DOHH2 (cell line): ENCODE measurements around the gene TMEM132E.

Experiments
- H3F3A ChIP-seq: fragments of 200-600 bp; sonication (generic), shearing (Covaris generic); 2 replicates; pipeline ENCODE4 v1.6.0; 2016; ENCODE audit warnings: antibody characterized with exemption, mild to moderate bottlenecking; ENCODE audit not compliant: control insufficient read depth, insufficient read depth
- H3K27ac ChIP-seq: fragments of 200-600 bp; sonication (generic); 2 replicates; pipeline ENCODE4 v1.5.1; 2014; ENCODE audit warnings: low read depth, mild to moderate bottlenecking, low read length, moderate library complexity
- H3K27me3 ChIP-seq: fragments of 200-600 bp; sonication (generic); 2 replicates; pipeline ENCODE4 v1.6.1; 2014; ENCODE audit warnings: mild to moderate bottlenecking, low read length, mixed read lengths; ENCODE audit not compliant: control insufficient read depth
- H3K36me3 ChIP-seq: fragments of 200-600 bp; sonication (generic); 2 replicates; pipeline ENCODE4 v1.6.1; 2014; ENCODE audit warnings: mild to moderate bottlenecking, low read length, moderate library complexity, mixed read lengths; ENCODE audit not compliant: control insufficient read depth
- H3K4me1 ChIP-seq: fragments of 200-600 bp; sonication (generic); 2 replicates; pipeline ENCODE4 v1.6.1; 2014; ENCODE audit warnings: mild to moderate bottlenecking, low read length, mixed read lengths; ENCODE audit not compliant: control insufficient read depth
- H3K4me2 ChIP-seq: fragments of 200-600 bp; sonication (generic); 2 replicates; pipeline ENCODE4 v1.6.0; 2014; ENCODE audit warnings: mild to moderate bottlenecking, low read length, moderate library complexity
- H3K4me3 ChIP-seq: fragments of 200-600 bp; sonication (generic); 2 replicates; pipeline ENCODE4 v1.5.1; 2014; ENCODE audit warnings: mild to moderate bottlenecking, low read length, mixed read lengths
- H3K79me2 ChIP-seq: fragments of 200-600 bp; sonication (generic); 2 replicates; pipeline ENCODE4 v1.6.1; 2014; ENCODE audit warnings: mild to moderate bottlenecking, low read length, mixed read lengths; ENCODE audit not compliant: control insufficient read depth
- H3K9me2 ChIP-seq: fragments of 200-600 bp; sonication (generic); replicated peaks from 2 replicates; pipeline ENCODE4 v1.6.1; 2014; ENCODE audit warnings: mild to moderate bottlenecking, low read length, mixed read lengths; ENCODE audit not compliant: control insufficient read depth
- H3K9me3 ChIP-seq: fragments of 200-600 bp; sonication (generic); 2 replicates; pipeline ENCODE4 v1.6.1; 2014; ENCODE audit warnings: antibody characterized with exemption, low read length, mixed read lengths; ENCODE audit not compliant: control insufficient read depth, insufficient read depth
- H4K20me1 ChIP-seq: fragments of 200-600 bp; sonication (generic); 2 replicates; pipeline ENCODE4 v1.6.0; 2014; ENCODE audit warnings: low read depth, mild to moderate bottlenecking, antibody characterized with exemption, low read length, moderate library complexity; ENCODE audit not compliant: control insufficient read depth, insufficient read depth
- EZH2phosphoT487 ChIP-seq: fragments of 200-600 bp; sonication (generic); IDR thresholded peaks from 2 replicates; pipeline ENCODE4 v1.6.1; 2017; ENCODE audit warnings: borderline replicate concordance, mild to moderate bottlenecking, antibody characterized with exemption, low read length, moderate library complexity, mixed read lengths
- TF ChIP-seq, protein P1 (sequence below): fragments of 200-600 bp; sonication (generic); IDR thresholded peaks from one replicate; pipeline ENCODE4 v1.5.1; 2014; ENCODE audit warnings: antibody characterized with exemption, mild to moderate bottlenecking, low read depth, low read length; ENCODE audit not compliant: poor library complexity, severe bottlenecking

TMEM132E gene

DNA sequence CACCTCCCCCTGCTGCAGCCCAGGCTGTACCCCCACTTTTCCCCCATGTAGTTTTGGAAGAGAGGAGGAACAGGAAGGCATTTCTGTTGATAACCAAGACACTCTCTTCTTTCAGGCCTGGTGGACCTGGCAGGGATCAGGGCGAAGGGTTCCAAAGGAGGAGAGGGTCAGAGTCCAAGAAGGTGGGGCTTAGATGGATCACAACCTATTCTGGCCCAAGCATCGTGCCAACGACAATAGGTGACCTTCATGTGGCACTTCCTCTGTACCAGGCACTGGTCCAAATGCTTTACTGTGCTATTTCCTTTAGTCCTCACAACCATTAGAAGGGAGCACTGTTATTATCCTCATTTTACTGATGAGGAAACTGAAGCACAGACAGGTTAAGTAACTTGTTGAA lies 84.3 kb downstream of the TMEM132E start:
- no peak for TF ChIP-seq EZH2phosphoT487
- TF ChIP-seq, protein P1, sequence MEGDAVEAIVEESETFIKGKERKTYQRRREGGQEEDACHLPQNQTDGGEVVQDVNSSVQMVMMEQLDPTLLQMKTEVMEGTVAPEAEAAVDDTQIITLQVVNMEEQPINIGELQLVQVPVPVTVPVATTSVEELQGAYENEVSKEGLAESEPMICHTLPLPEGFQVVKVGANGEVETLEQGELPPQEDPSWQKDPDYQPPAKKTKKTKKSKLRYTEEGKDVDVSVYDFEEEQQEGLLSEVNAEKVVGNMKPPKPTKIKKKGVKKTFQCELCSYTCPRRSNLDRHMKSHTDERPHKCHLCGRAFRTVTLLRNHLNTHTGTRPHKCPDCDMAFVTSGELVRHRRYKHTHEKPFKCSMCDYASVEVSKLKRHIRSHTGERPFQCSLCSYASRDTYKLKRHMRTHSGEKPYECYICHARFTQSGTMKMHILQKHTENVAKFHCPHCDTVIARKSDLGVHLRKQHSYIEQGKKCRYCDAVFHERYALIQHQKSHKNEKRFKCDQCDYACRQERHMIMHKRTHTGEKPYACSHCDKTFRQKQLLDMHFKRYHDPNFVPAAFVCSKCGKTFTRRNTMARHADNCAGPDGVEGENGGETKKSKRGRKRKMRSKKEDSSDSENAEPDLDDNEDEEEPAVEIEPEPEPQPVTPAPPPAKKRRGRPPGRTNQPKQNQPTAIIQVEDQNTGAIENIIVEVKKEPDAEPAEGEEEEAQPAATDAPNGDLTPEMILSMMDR = no peak
- Histone ChIP-seq H3K4me3 (no peak overlapping the region), H3K4me1 (no peaks in the 10 kb centered on the region), H3K36me3 (no peaks in the 10 kb centered on the region), H3K27me3 (no peaks in the 10 kb centered on the region), H3K9me3 (no peaks in the 10 kb centered on the region), H3F3A (no peaks in the 10 kb centered on the region), H3K79me2 (no peaks in the 10 kb centered on the region), H3K4me2 (no peak overlapping the region), H3K9me2 (no peaks in the 10 kb centered on the region), H3K27ac (no peak overlapping the region), H4K20me1 (no peaks in the 10 kb centered on the region)

DNA sequence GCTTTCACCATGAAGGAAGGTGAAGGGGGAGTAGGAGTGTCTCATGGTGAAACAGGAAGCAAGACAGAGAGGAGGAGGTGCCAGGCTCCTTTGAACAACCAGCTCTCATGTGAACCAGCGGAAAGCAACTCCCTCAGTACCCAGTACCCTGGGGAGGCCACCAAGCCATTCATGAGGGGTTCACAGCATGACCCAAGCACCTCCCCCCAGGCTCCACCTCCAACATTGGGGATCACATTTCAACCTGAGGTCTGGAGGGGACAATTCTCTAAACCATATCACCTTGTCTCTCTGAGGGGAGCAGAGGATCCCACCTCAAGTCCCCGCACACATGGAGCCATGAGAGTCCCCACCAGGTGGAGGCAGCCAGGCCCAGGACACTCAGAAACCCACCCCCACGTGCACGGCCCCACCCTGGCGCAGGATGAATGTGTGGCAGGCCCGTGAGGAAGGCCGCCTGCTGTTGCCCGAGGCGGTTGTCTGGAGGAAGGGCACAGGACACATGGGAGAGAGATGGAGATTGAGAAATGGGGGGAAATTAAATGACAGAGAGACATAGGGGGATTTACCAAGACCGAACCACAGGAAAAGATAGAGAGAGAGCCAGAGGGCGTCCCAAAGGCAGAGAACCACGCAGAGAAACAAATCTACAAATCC lies 85.9 kb downstream of the TMEM132E start:
- no peak for TF ChIP-seq EZH2phosphoT487
- TF ChIP-seq, protein P1 = no peak
- no peaks in the 10 kb centered on the region for H4K20me1 ChIP-seq
- H3K9me2 ChIP-seq = no peaks in the 10 kb centered on the region
- H3K9me3 ChIP-seq = no peaks in the 10 kb centered on the region
- no peaks in the 10 kb centered on the region for H3F3A ChIP-seq
- H3K4me1 ChIP-seq = no peaks in the 10 kb centered on the region
- no peak overlapping the region for H3K4me3 ChIP-seq
- H3K27ac ChIP-seq = no peak overlapping the region
- H3K4me2 ChIP-seq = no peak overlapping the region
- no peaks in the 10 kb centered on the region for H3K79me2 ChIP-seq
- H3K36me3 ChIP-seq = no peaks in the 10 kb centered on the region
- H3K27me3 ChIP-seq = 0 out of 2 replicates have a peak, but pooled peaks cover 5% of the 10 kb centered on the region

DNA sequence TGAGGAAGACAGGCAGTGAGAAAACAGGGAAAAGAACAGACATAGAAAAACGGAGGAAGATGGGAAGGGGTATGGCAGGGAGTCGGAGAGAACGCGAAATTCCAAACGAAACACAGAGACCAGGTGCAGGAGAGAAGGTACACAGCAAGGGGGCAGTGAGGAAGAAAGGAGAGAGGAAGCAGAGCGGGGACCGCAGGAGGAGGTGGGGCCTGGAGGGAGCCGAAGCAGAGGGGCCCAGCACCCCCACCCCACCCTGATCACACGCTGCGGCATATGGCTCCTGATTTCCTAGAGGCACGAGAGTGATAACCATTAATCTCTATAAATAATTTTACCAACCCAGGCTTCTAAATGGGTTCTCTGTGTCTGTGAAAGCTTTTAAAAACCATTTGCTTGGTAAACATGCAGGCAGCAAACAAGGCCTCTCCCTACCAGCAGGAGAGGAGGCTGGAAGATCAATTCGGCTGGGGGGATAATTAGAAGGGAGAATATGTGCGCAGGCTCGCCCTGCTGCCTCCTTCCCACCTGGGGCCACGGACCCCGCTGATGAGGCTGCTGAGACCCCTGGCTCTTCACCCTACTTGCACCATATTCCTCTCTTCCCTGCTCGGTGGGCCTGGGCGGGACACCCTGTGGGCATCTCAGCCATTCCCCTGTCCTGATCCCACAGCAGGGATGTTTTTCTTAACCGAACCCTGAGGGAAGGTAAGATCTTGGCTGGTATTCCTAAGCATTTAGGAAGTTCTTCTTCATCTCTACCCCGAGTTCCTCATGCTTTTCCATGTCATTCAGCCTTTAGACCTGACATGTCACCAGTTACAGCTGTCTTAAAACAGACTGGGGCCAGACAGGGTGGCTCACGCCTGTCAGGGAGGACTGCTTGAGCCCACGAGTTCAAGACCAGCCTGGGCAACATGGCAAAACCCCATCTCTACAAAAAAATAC lies 86.7 kb downstream of the TMEM132E start:
- H3K36me3 ChIP-seq = no peaks in the 10 kb centered on the region
- no peak overlapping the region for H3K27ac ChIP-seq
- TF ChIP-seq, protein P1 = no peak
- no peak for TF ChIP-seq EZH2phosphoT487
- no peaks in the 10 kb centered on the region for H3K9me3 ChIP-seq
- H3K4me3 ChIP-seq = no peak overlapping the region
- no peaks in the 10 kb centered on the region for H3F3A ChIP-seq
- H3K27me3 ChIP-seq = 0 out of 2 replicates have a peak, but pooled peaks cover 5% of the 10 kb centered on the region
- no peaks in the 10 kb centered on the region for H3K9me2 ChIP-seq
- no peaks in the 10 kb centered on the region for H4K20me1 ChIP-seq
- no peaks in the 10 kb centered on the region for H3K79me2 ChIP-seq
- H3K4me2 ChIP-seq = no peak overlapping the region
- no peaks in the 10 kb centered on the region for H3K4me1 ChIP-seq
